Measurements from ENCODE around the gene SPOUT1. TPM values are rescaled to one million over a fixed set of nuclear protein-coding genes. Genes with fewer than 3 reads are reported as not detected.
A peak's percentile ranks its signal among the peaks of the same experiment; 100 is the strongest.

The SPOUT1 gene
- polyA plus RNA-seq, 3 donors = 25.7 to 29.9 (median 29.3) TPM

GRCh38 chr9:128822407-128823042, 7.1 kb downstream of the SPOUT1 start:
- Histone ChIP-seq H3K4me3 (replicated peaks in 1 of 3; ENCODE audit: low read depth in 2 of 3, low read length in 3 of 3) (no peak overlapping the region), H3K79me2 (ENCODE audit: insufficient read depth, low read length) (no peaks in the 10 kb centered on the region), H3K4me1 (ENCODE audit: control insufficient read depth in 1 of 2, insufficient read depth in 2 of 2, low read length in 2 of 2) (peaks cover 11 to 19% of the 10 kb centered on the region in 2 donors), H3K27me3 (ENCODE audit: control insufficient read depth in 2 of 2, insufficient read depth in 2 of 2, low read length in 2 of 2) (no peaks in the 10 kb centered on the region), H3K36me3 (replicated peaks in 1 of 2; ENCODE audit: control insufficient read depth in 1 of 2, insufficient read depth in 2 of 2, low read length in 2 of 2) (peaks cover 60 to 65% of the 10 kb centered on the region in 2 donors), H3K9ac (ENCODE audit: insufficient read depth, low read length, poor library complexity, severe bottlenecking) (no peak overlapping the region), H3K4me2 (replicated peaks; ENCODE audit: extremely low read depth, low read length, poor library complexity, severe bottlenecking) (no peak overlapping the region), H3K27ac (ENCODE audit: low read depth in 1 of 2, low read length in 2 of 2) (no peak overlapping the region), H4K20me1 (ENCODE audit: insufficient read depth, low read length) (peaks cover 10% of the 10 kb centered on the region), H2AFZ (ENCODE audit: insufficient read depth, low read depth, low read length, poor library complexity, severe bottlenecking) (no peak overlapping the region), H3K9me3 (replicated peaks in 1 of 2; ENCODE audit: control insufficient read depth in 1 of 2, insufficient read depth in 1 of 2, low read length in 2 of 2) (no peaks in the 10 kb centered on the region)
- Mint-ChIP-seq H3K27ac (peak overlapping the region in 1 of 7 donors; percentile 57), H3K36me3 (peaks cover 47 to 65% of the 10 kb centered on the region in 2 donors), H3K4me1 (peaks cover 18% of the 10 kb centered on the region), H3K27me3 (ENCODE audit: low read depth in 3 of 3) (peaks cover 3 to 4% (median 4%) of the 10 kb centered on the region in 3 donors), H3K9me3 (peaks cover 0 to 3% (median 0%) of the 10 kb centered on the region in 7 donors), H3K4me3 (no peak overlapping the region)
- DNase-seq = no peak
- intact Hi-C loops (cut with micrococcal nuclease) = no loop called here
- TF ChIP-seq CTCF (IDR thresholded peaks at IDR 0.05) = no peak
- 96% methylated on average over 20 of the region's 22 CpGs for WGBS (ENCODE audit: insufficient coverage)

GRCh38 chr9:128821584-128822406, 7.8 kb downstream of the SPOUT1 start:
- H3K36me3 ChIP-seq (replicated peaks in 1 of 2; ENCODE audit: control insufficient read depth in 1 of 2, insufficient read depth in 2 of 2, low read length in 2 of 2) = peaks cover 55 to 57% of the 10 kb centered on the region in 2 donors
- WGBS (ENCODE audit: insufficient coverage) = 95% methylated on average over 16 of the region's 16 CpGs

More at GRCh38 chr9:128821584-128822406, 7.8 kb downstream of the SPOUT1 start:
- Histone ChIP-seq H3K4me3 (replicated peaks in 1 of 3; ENCODE audit: low read depth in 2 of 3, low read length in 3 of 3) (no peak overlapping the region), H3K4me2 (replicated peaks; ENCODE audit: extremely low read depth, low read length, poor library complexity, severe bottlenecking) (no peak overlapping the region), H3K27ac (ENCODE audit: low read depth in 1 of 2, low read length in 2 of 2) (no peak overlapping the region), H4K20me1 (ENCODE audit: insufficient read depth, low read length) (peaks cover 10% of the 10 kb centered on the region), H3K9me3 (replicated peaks in 1 of 2; ENCODE audit: control insufficient read depth in 1 of 2, insufficient read depth in 1 of 2, low read length in 2 of 2) (no peaks in the 10 kb centered on the region), H3K79me2 (ENCODE audit: insufficient read depth, low read length) (no peaks in the 10 kb centered on the region), H3K9ac (ENCODE audit: insufficient read depth, low read length, poor library complexity, severe bottlenecking) (no peak overlapping the region), H3K27me3 (ENCODE audit: control insufficient read depth in 2 of 2, insufficient read depth in 2 of 2, low read length in 2 of 2) (no peaks in the 10 kb centered on the region), H3K4me1 (ENCODE audit: control insufficient read depth in 1 of 2, insufficient read depth in 2 of 2, low read length in 2 of 2) (peaks cover 11 to 21% of the 10 kb centered on the region in 2 donors), H2AFZ (ENCODE audit: insufficient read depth, low read depth, low read length, poor library complexity, severe bottlenecking) (no peak overlapping the region)
- DNase-seq = no peak
- no peak for TF ChIP-seq CTCF (IDR thresholded peaks at IDR 0.05)
- no peak overlapping the region for H3K4me3 Mint-ChIP-seq
- H3K9me3 Mint-ChIP-seq = peaks cover 0 to 3% (median 0%) of the 10 kb centered on the region in 7 donors
- peaks cover 19% of the 10 kb centered on the region for H3K4me1 Mint-ChIP-seq
- H3K36me3 Mint-ChIP-seq = peaks cover 40 to 59% of the 10 kb centered on the region in 2 donors
- intact Hi-C loops (cut with micrococcal nuclease) = no loop called here
- H3K27ac Mint-ChIP-seq = peak overlapping the region in 1 of 7 donors; percentile 57
- H3K27me3 Mint-ChIP-seq (ENCODE audit: low read depth in 3 of 3) = peaks cover 3 to 4% (median 4%) of the 10 kb centered on the region in 3 donors

All from CD14-positive monocyte (primary cell).